HCT116 (cell line): Measurements from ENCODE around the gene RILPL1. TPM values are rescaled to one million over a fixed set of nuclear protein-coding genes. Genes with fewer than 3 reads are reported as not detected.

Experiments used
- ATAC-seq: fragments of 200-7000 bp; cut with Tn5 transposase; 2 replicates; pipeline ENCODE4 v1.9.1; 2020; ENCODE audit warnings: mild to moderate bottlenecking, moderate library complexity
- BruUV-seq: library from RNA; stranded (reverse); fragments of 400-500 nt; replicated peaks from 2 replicates; lab custom pipeline; 2021; lab: Mats Ljungman, UMichigan
- CTCF ChIA-PET: fragments of 300-600 bp; sonication (Branson Sonifier 250); formaldehyde crosslinking; loops from one replicate; lab custom pipeline; 2021; ENCODE audit warnings: antibody characterized with exemption; lab: Charles Lee
- POLR2A ChIA-PET: fragments of 300-600, 350-600 bp; sonication (Branson Sonifier 250); formaldehyde crosslinking; loops from one replicate; lab custom pipeline; 2021; ENCODE audit warnings: antibody characterized with exemption; lab: Charles Lee
- RAD21 ChIA-PET, 2 experiments: fragments of 300-600 bp; sonication (Branson Sonifier 250); formaldehyde crosslinking; loops; one replicate each; lab custom pipeline; 2023; ENCODE audit warnings: low total read pairs in 2 of 2; ENCODE audit not compliant: uncharacterized antibody in 2 of 2, unreplicated experiment in 2 of 2, low non-redundant PET in 1 of 2; lab: Charles Lee
- DNase-seq: peaks from one replicate; pipeline ENCODE4 v3.0.0-alpha.2; 2010; ENCODE audit warnings: low read depth, low spot score
- H2AFZ ChIP-seq: fragments of 200-600 bp; shearing (Covaris generic), sonication (generic); 2 replicates; pipeline ENCODE4 v1.6.1; 2017; ENCODE audit warnings: low read depth, mixed run types, mixed read lengths, antibody characterized with exemption, low read length; ENCODE audit not compliant: poor library complexity, severe bottlenecking
- H3K27ac ChIP-seq: 2 replicates; pipeline ENCODE4 v1.5.1; 2012; ENCODE audit warnings: low read depth, low read length
- H3K27me3 ChIP-seq: fragments of 200-600 bp; sonication (generic); 2 replicates; pipeline ENCODE4 v1.6.1; 2016; ENCODE audit warnings: mixed run types, low read length, mixed read lengths; ENCODE audit not compliant: insufficient read depth
- H3K36me3 ChIP-seq, 2 experiments: fragments of 200-500 bp in 1 of 2; fragments of 200-600 bp in 1 of 2; sonication (Bioruptor generic) in 1 of 2; sonication (generic) in 1 of 2; 2 replicates each; pipeline versions ENCODE4 v1.5.1 to v1.6.1; 2014 to 2016; ENCODE audit warnings: low read length in 2 of 2, inconsistent platforms in 1 of 2, mixed read lengths in 1 of 2, mixed run types in 1 of 2; ENCODE audit not compliant: insufficient read depth in 2 of 2, control insufficient read depth in 1 of 2
- H3K4me1 ChIP-seq, 2 experiments: fragments of 200-600 bp in 1 of 2; sonication (generic) in 1 of 2; 2 replicates each; pipeline versions ENCODE4 v1.5.1 to v1.6.1; 2012 to 2017; ENCODE audit warnings: low read length in 2 of 2, inconsistent platforms in 1 of 2, mild to moderate bottlenecking in 1 of 2, mixed read lengths in 1 of 2, mixed run types in 1 of 2, moderate library complexity in 1 of 2; ENCODE audit not compliant: insufficient read depth in 2 of 2, control insufficient read depth in 1 of 2
- H3K4me2 ChIP-seq: fragments of 200-600 bp; sonication (generic); 2 replicates; pipeline ENCODE4 v1.6.1; 2017; ENCODE audit warnings: mixed run types, low read length, mixed read lengths
- H3K4me3 ChIP-seq, 2 experiments: fragments of 200-600 bp in 1 of 2; sonication (generic) in 1 of 2; replicated peaks in 1 of 2; 2 replicates each; pipeline ENCODE4 v1.5.1; 2011 to 2016; ENCODE audit warnings: low read length in 2 of 2, control low read depth in 1 of 2, low read depth in 1 of 2, mild to moderate bottlenecking in 1 of 2, mixed read lengths in 1 of 2, mixed run types in 1 of 2
- H3K79me2 ChIP-seq: fragments of 200-600 bp; sonication (generic); 2 replicates; pipeline ENCODE4 v1.6.1; 2017; ENCODE audit warnings: mild to moderate bottlenecking, mixed run types, low read length, moderate library complexity, mixed read lengths; ENCODE audit not compliant: insufficient read depth
- H3K9ac ChIP-seq: fragments of 200-600 bp; sonication (generic); 2 replicates; pipeline ENCODE4 v1.6.1; 2016; ENCODE audit warnings: low read length, mixed read lengths
- H3K9me2 ChIP-seq: fragments of 200-600 bp; sonication (generic), shearing (Covaris generic); 2 replicates; pipeline ENCODE4 v1.6.1; 2017; ENCODE audit warnings: mixed run types, mild to moderate bottlenecking, moderate library complexity; ENCODE audit not compliant: insufficient read depth
- H3K9me3 ChIP-seq, 2 experiments: fragments of 200-500 bp in 1 of 2; fragments of 200-600 bp in 1 of 2; sonication (Bioruptor generic) in 1 of 2; sonication (generic) in 1 of 2; 2 replicates each; pipeline ENCODE4 v1.6.1; 2014 to 2017; ENCODE audit warnings: low read length in 2 of 2, mixed read lengths in 2 of 2, inconsistent platforms in 1 of 2, low read depth in 1 of 2, mild to moderate bottlenecking in 1 of 2, mixed run types in 1 of 2, moderate library complexity in 1 of 2; ENCODE audit not compliant: control insufficient read depth in 1 of 2, insufficient read depth in 1 of 2
- H4K20me1 ChIP-seq: fragments of 200-600 bp; sonication (generic), shearing (Covaris generic); 2 replicates; pipeline ENCODE4 v1.6.1; 2017; ENCODE audit warnings: mixed run types, mild to moderate bottlenecking, moderate library complexity; ENCODE audit not compliant: insufficient read depth
- CBX3 ChIP-seq: IDR thresholded peaks from 2 replicates; pipeline ENCODE4 v1.6.1; 2012; ENCODE audit warnings: low read depth
- CEBPB ChIP-seq: IDR thresholded peaks from 2 replicates; pipeline ENCODE4 v1.6.1; 2012; ENCODE audit warnings: low read depth
- EGR1 ChIP-seq: IDR thresholded peaks from 2 replicates; pipeline ENCODE4 v1.6.1; 2012; ENCODE audit warnings: low read depth
- ELF1 ChIP-seq: IDR thresholded peaks from 2 replicates; pipeline ENCODE4 v1.6.1; 2012; ENCODE audit warnings: low read depth, borderline replicate concordance
- EZH2 ChIP-seq: fragments of 200-600 bp; sonication (generic); IDR thresholded peaks from 2 replicates; pipeline ENCODE4 v1.6.1; 2017; ENCODE audit warnings: antibody characterized with exemption, mixed run types
- EZH2phosphoT487 ChIP-seq: fragments of 200-600 bp; IDR thresholded peaks from 2 replicates; pipeline ENCODE4 v1.6.1; 2018; ENCODE audit warnings: antibody characterized with exemption, borderline replicate concordance
- FOSL1 ChIP-seq: IDR thresholded peaks from 2 replicates; pipeline ENCODE4 v1.6.1; 2012; ENCODE audit warnings: low read depth
- JUND ChIP-seq: IDR thresholded peaks from 2 replicates; pipeline ENCODE4 v1.6.1; 2012
- POLR2A ChIP-seq: IDR thresholded peaks from 2 replicates; pipeline ENCODE4 v1.7.0; 2011; ENCODE audit warnings: borderline replicate concordance; ENCODE audit not compliant: insufficient read depth, insufficient read length; ENCODE audit errors: extremely low read depth
- POLR2AphosphoS5 ChIP-seq: IDR thresholded peaks from 2 replicates; pipeline ENCODE4 v1.6.1; 2011; ENCODE audit warnings: mild to moderate bottlenecking, low read depth, low read length, moderate library complexity
- RAD21 ChIP-seq: IDR thresholded peaks from 2 replicates; pipeline ENCODE4 v1.6.1; 2012; ENCODE audit warnings: low read depth, mild to moderate bottlenecking
- SIN3A ChIP-seq: IDR thresholded peaks from 2 replicates; pipeline ENCODE4 v1.6.1; 2012; ENCODE audit warnings: low read depth
- SP1 ChIP-seq: IDR thresholded peaks from 2 replicates; pipeline ENCODE4 v1.6.1; 2012; ENCODE audit warnings: low read depth
- SRF ChIP-seq: IDR thresholded peaks from 2 replicates; pipeline ENCODE4 v1.6.1; 2012; ENCODE audit warnings: low read depth
- ZFX ChIP-seq: fragments of 450-650 bp; IDR thresholded peaks from 2 replicates; pipeline ENCODE4 v1.6.1; 2017
- intact Hi-C: fragments of 100-400 bp; cut with micrococcal nuclease; formaldehyde crosslinking; loops from 2 replicates; pipeline ENCODE4 v1.10.0; 2022
- total RNA-seq: library from RNA; stranded (reverse); gene quantifications from one replicate; pipeline ENCODE4 v1.2.1, GENCODE V29; 2021; ENCODE audit not compliant: unreplicated experiment
- TF ChIP-seq, protein P1 (sequence below): IDR thresholded peaks from 2 replicates; pipeline ENCODE4 v1.6.1; 2012; ENCODE audit warnings: low read depth

Gene RILPL1
- total RNA-seq, 1 experiment from 2014 or later: 11.8 TPM

DNA sequence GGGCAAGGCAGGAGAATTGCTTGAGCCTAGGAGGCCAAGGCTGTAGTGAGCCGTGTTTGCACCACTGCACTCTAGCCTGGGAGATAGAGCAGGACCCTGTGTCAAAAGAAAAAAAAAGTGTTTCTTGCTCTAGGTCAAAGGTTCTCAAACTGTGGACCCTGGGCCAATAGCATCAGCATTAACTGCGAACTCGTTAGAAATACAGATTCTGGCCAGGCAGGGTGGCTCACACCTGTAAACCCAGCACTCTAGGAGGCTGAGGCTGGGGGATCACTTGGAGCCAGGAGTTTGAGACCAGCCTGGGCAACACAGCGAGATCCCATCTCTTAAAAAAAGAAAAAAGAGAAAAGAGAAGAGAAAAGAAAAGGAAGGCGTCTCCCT lies 97.9 kb downstream of the RILPL1 start:
- H3K9me2 ChIP-seq: no peaks in the 10 kb centered on the region
- no peaks in the 10 kb centered on the region for H4K20me1 ChIP-seq
- peak overlapping the region; percentile 77 to 84 for H3K4me3 ChIP-seq
- H3K27ac ChIP-seq: peak overlapping the region; percentile 74; the same call in 1 of the 2 replicates
- H3K79me2 ChIP-seq: peaks cover 7% of the 10 kb centered on the region; the same call in 1 of the 2 replicates
- ATAC-seq: no peak
- H2AFZ ChIP-seq: no peak overlapping the region
- no peak for DNase-seq
- peaks cover 13 to 19% of the 10 kb centered on the region in 2 experiments; a peak in 3 of 4 replicates for H3K4me1 ChIP-seq
- no TSS peak for BruUV-seq
- TF ChIP-seq FOSL1 (no peak), EZH2 (no peak)
- POLR2A ChIA-PET: no interaction called here
- peak overlapping the region; percentile 86 for H3K4me2 ChIP-seq
- H3K9me3 ChIP-seq: no peaks in the 10 kb centered on the region
- H3K36me3 ChIP-seq: no peaks in the 10 kb centered on the region
- RAD21 ChIA-PET: no interaction called here
- H3K9ac ChIP-seq: peak overlapping the region; percentile 70
- CTCF ChIA-PET: no interaction called here
- no peaks in the 10 kb centered on the region for H3K27me3 ChIP-seq
- intact Hi-C loops: no loop called here

DNA sequence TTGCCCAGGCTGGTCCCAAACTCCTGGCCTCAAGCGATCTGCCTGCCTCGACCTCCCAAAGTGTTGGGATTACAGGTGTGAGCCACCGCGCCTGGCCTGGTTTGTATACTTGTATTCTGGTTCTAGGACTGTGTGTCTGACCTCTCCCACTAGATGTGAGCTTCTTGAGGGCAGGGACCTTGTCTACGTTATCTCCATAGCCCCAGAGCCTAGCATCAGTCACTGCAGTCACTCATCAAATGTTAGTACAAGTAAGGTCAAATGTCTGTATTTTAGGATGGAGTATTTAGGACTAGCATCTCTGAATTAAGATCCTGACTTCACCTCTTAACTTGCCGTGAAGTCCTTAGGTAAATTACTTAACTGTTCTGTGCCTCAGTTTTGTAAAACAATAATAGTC lies 99.9 kb downstream of the RILPL1 start:
- no peak overlapping the region for H2AFZ ChIP-seq
- no peaks in the 10 kb centered on the region for H3K9me2 ChIP-seq
- H3K27me3 ChIP-seq: no peaks in the 10 kb centered on the region
- H3K36me3 ChIP-seq: peaks cover 0 to 5% of the 10 kb centered on the region in 2 experiments; a peak in 1 of 4 replicates
- H3K4me1 ChIP-seq: peaks cover 13 to 19% of the 10 kb centered on the region in 2 experiments; a peak in 3 of 4 replicates
- no peak overlapping the region for H3K27ac ChIP-seq
- DNase-seq (no peak), ATAC-seq (no peak)
- no peaks in the 10 kb centered on the region for H4K20me1 ChIP-seq
- TF ChIP-seq EZH2phosphoT487: no peak
- no peak for TF ChIP-seq POLR2AphosphoS5
- TF ChIP-seq SIN3A: no peak
- TF ChIP-seq JUND: no peak
- no peak for TF ChIP-seq CBX3
- no peak for TF ChIP-seq SRF
- TF ChIP-seq EGR1: no peak
- TF ChIP-seq FOSL1: no peak
- TF ChIP-seq POLR2A: no peak
- TF ChIP-seq ELF1: no peak
- TF ChIP-seq, protein P1, sequence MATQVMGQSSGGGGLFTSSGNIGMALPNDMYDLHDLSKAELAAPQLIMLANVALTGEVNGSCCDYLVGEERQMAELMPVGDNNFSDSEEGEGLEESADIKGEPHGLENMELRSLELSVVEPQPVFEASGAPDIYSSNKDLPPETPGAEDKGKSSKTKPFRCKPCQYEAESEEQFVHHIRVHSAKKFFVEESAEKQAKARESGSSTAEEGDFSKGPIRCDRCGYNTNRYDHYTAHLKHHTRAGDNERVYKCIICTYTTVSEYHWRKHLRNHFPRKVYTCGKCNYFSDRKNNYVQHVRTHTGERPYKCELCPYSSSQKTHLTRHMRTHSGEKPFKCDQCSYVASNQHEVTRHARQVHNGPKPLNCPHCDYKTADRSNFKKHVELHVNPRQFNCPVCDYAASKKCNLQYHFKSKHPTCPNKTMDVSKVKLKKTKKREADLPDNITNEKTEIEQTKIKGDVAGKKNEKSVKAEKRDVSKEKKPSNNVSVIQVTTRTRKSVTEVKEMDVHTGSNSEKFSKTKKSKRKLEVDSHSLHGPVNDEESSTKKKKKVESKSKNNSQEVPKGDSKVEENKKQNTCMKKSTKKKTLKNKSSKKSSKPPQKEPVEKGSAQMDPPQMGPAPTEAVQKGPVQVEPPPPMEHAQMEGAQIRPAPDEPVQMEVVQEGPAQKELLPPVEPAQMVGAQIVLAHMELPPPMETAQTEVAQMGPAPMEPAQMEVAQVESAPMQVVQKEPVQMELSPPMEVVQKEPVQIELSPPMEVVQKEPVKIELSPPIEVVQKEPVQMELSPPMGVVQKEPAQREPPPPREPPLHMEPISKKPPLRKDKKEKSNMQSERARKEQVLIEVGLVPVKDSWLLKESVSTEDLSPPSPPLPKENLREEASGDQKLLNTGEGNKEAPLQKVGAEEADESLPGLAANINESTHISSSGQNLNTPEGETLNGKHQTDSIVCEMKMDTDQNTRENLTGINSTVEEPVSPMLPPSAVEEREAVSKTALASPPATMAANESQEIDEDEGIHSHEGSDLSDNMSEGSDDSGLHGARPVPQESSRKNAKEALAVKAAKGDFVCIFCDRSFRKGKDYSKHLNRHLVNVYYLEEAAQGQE: no peak
- TF ChIP-seq CEBPB: no peak
- TF ChIP-seq ZFX: no peak
- no peak for TF ChIP-seq SP1
- no peak for TF ChIP-seq EZH2
- no peak for TF ChIP-seq RAD21
- intact Hi-C loops: no loop called here
- H3K79me2 ChIP-seq: peaks cover 7% of the 10 kb centered on the region; the same call in 1 of the 2 replicates
- H3K9me3 ChIP-seq: no peaks in the 10 kb centered on the region
- ChIA-PET POLR2A (no interaction called here), CTCF (no interaction called here), RAD21 (no interaction called here)
- H3K4me3 ChIP-seq: no peak overlapping the region
- no peak overlapping the region for H3K4me2 ChIP-seq
- BruUV-seq: no TSS peak
- H3K9ac ChIP-seq: no peak overlapping the region
